Anterior cingulate cortex (tissue), 58 donors: ENCODE data around the gene EIF2AK3.
A peak's percentile ranks its signal among the peaks of the same experiment; 100 is the strongest.
"Not testable (repeated sequence)": the region's sequence is repeated elsewhere in the genome, so short reads cannot be mapped to it uniquely, and the experiment has no call there.

Experiments
- DNase-seq, 58 donors: peaks; one replicate each; lab custom pipeline; 2025; lab: John Stamatoyannopoulos, UW

Gene EIF2AK3

GRCh38 chr2:88627055-88627855, at the start of gene EIF2AK3:
Gene EIF2AK3, minus strand, starts transcription at chr2:88627464. Its CDS starts 190 bp downstream, at chr2:88627274.
- peak; percentile 88 to 100 (median 99) for DNase-seq

- DNase-seq = no peak
Observed at GRCh38 chr2:88673363-88673762, 46.1 kb upstream of the EIF2AK3 start.

- DNase-seq = peak in 4 of 58 donors; percentile 1 to 15 (median 6)
Observed at GRCh38 chr2:88671786-88672427, 44.6 kb upstream of the EIF2AK3 start.

- DNase-seq = peak in 5 of 58 donors; percentile 1 to 11 (median 3)
Observed at GRCh38 chr2:88669482-88670214, 42.4 kb upstream of the EIF2AK3 start.

- no peak for DNase-seq
Observed at GRCh38 chr2:88668862-88669261, 41.6 kb upstream of the EIF2AK3 start.

- no peak for DNase-seq
Observed at GRCh38 chr2:88667219-88667618, 40.0 kb upstream of the EIF2AK3 start.

- no peak for DNase-seq
Observed at GRCh38 chr2:88666576-88666975, 39.3 kb upstream of the EIF2AK3 start.

GRCh38 chr2:88660622-88661021, 33.4 kb upstream of the EIF2AK3 start:
- DNase-seq = no peak

GRCh38 chr2:88659538-88659915, 32.3 kb upstream of the EIF2AK3 start:
- no peak for DNase-seq

GRCh38 chr2:88658881-88659537, 31.7 kb upstream of the EIF2AK3 start:
- no peak for DNase-seq

GRCh38 chr2:88658326-88658725, 31.1 kb upstream of the EIF2AK3 start:
- DNase-seq = no peak

GRCh38 chr2:88657131-88657530, 29.9 kb upstream of the EIF2AK3 start:
- DNase-seq = no peak

- no peak for DNase-seq
Observed at GRCh38 chr2:88656690-88657089, 29.4 kb upstream of the EIF2AK3 start.

- DNase-seq = no peak
Observed at GRCh38 chr2:88654714-88655113, 27.4 kb upstream of the EIF2AK3 start.

- DNase-seq = no peak
Observed at GRCh38 chr2:88651646-88652045, 24.4 kb upstream of the EIF2AK3 start.

- not testable (repeated sequence) for DNase-seq
Observed at GRCh38 chr2:88645291-88645882, 18.1 kb upstream of the EIF2AK3 start.

GRCh38 chr2:88642278-88642677, 15.0 kb upstream of the EIF2AK3 start:
- no peak for DNase-seq

- no peak for DNase-seq
Observed at GRCh38 chr2:88641330-88641729, 14.1 kb upstream of the EIF2AK3 start.

- DNase-seq = no peak
Observed at GRCh38 chr2:88639865-88640264, 12.6 kb upstream of the EIF2AK3 start.

- DNase-seq = no peak
Observed at GRCh38 chr2:88638743-88639142, 11.5 kb upstream of the EIF2AK3 start.
